ENCODE results near the gene PPP2R2B. TPM values are rescaled to one million over a fixed set of nuclear protein-coding genes. Genes with fewer than 3 reads are reported as not detected.
A peak's percentile ranks its signal among the peaks of the same experiment; 100 is the strongest.
"Not testable (repeated sequence)": the region's sequence is repeated elsewhere in the genome, so short reads cannot be mapped to it uniquely, and the experiment has no call there.

Gene PPP2R2B
- total RNA-seq, 1 donor from 2014 or later: not detected

GRCh38 chr5:146564007-146564762 lies 314.4 kb downstream of the PPP2R2B start:
- H3K9me3 Mint-ChIP-seq: no peaks in the 10 kb centered on the region
- intact Hi-C loops (cut with micrococcal nuclease): no loop called here
- H3K27me3 Mint-ChIP-seq (ENCODE audit: insufficient read depth): peaks cover 8% of the 10 kb centered on the region
- H3K4me3 Mint-ChIP-seq: no peak overlapping the region
- DNase-seq (ENCODE audit: low spot score): no peak
- no peak overlapping the region for H3K27ac Mint-ChIP-seq
- no peaks in the 10 kb centered on the region for H3K4me1 Mint-ChIP-seq (ENCODE audit: low read depth)
- no peaks in the 10 kb centered on the region for H3K36me3 Mint-ChIP-seq (ENCODE audit: low read depth)

GRCh38 chr5:146562461-146562860 lies 316.1 kb downstream of the PPP2R2B start:
- Mint-ChIP-seq H3K4me1 (ENCODE audit: low read depth) (no peaks in the 10 kb centered on the region), H3K9me3 (no peaks in the 10 kb centered on the region), H3K27ac (no peak overlapping the region), H3K36me3 (ENCODE audit: low read depth) (no peaks in the 10 kb centered on the region), H3K4me3 (no peak overlapping the region), H3K27me3 (ENCODE audit: insufficient read depth) (peaks cover 13% of the 10 kb centered on the region)
- intact Hi-C loops (cut with micrococcal nuclease): no loop called here
- DNase-seq (ENCODE audit: low spot score): no peak

- no peak overlapping the region for H3K27ac Mint-ChIP-seq
Measured at GRCh38 chr5:146561711-146562110, 316.8 kb downstream of the PPP2R2B start.

GRCh38 chr5:146560205-146560812 lies 318.2 kb downstream of the PPP2R2B start:
- Mint-ChIP-seq H3K4me3 (no peak overlapping the region), H3K36me3 (ENCODE audit: low read depth) (no peaks in the 10 kb centered on the region), H3K27me3 (ENCODE audit: insufficient read depth) (peaks cover 12% of the 10 kb centered on the region), H3K27ac (no peak overlapping the region), H3K9me3 (no peaks in the 10 kb centered on the region), H3K4me1 (ENCODE audit: low read depth) (no peaks in the 10 kb centered on the region)
- no peak for DNase-seq (ENCODE audit: low spot score)
- intact Hi-C loops (cut with micrococcal nuclease): no loop called here

More at GRCh38 chr5:146561711-146562110, 316.8 kb downstream of the PPP2R2B start:
- intact Hi-C loops (cut with micrococcal nuclease): no loop called here
- H3K9me3 Mint-ChIP-seq: no peaks in the 10 kb centered on the region
- no peaks in the 10 kb centered on the region for H3K36me3 Mint-ChIP-seq (ENCODE audit: low read depth)
- DNase-seq (ENCODE audit: low spot score): no peak
- H3K4me1 Mint-ChIP-seq (ENCODE audit: low read depth): no peaks in the 10 kb centered on the region
- H3K27me3 Mint-ChIP-seq (ENCODE audit: insufficient read depth): peaks cover 10% of the 10 kb centered on the region
- H3K4me3 Mint-ChIP-seq: no peak overlapping the region

GRCh38 chr5:146556884-146557283 lies 321.7 kb downstream of the PPP2R2B start:
- H3K9me3 Mint-ChIP-seq; H3K36me3 Mint-ChIP-seq (ENCODE audit: low read depth); intact Hi-C loops (cut with micrococcal nuclease); DNase-seq (ENCODE audit: low spot score); H3K27ac Mint-ChIP-seq; H3K4me1 Mint-ChIP-seq (ENCODE audit: low read depth); H3K4me3 Mint-ChIP-seq: not testable (repeated sequence)
- peaks cover 14% of the 10 kb centered on the region for H3K27me3 Mint-ChIP-seq (ENCODE audit: insufficient read depth)

GRCh38 chr5:146553446-146553845 lies 325.1 kb downstream of the PPP2R2B start:
- peaks cover 11% of the 10 kb centered on the region for H3K27me3 Mint-ChIP-seq (ENCODE audit: insufficient read depth)
- no peak overlapping the region for H3K27ac Mint-ChIP-seq
- no peaks in the 10 kb centered on the region for H3K36me3 Mint-ChIP-seq (ENCODE audit: low read depth)
- no peak for DNase-seq (ENCODE audit: low spot score)
- no peak overlapping the region for H3K4me3 Mint-ChIP-seq
- intact Hi-C loops (cut with micrococcal nuclease): no loop called here
- no peaks in the 10 kb centered on the region for H3K9me3 Mint-ChIP-seq
- H3K4me1 Mint-ChIP-seq (ENCODE audit: low read depth): no peaks in the 10 kb centered on the region

- Mint-ChIP-seq H3K27ac (no peak overlapping the region), H3K4me1 (ENCODE audit: low read depth) (no peaks in the 10 kb centered on the region), H3K36me3 (ENCODE audit: low read depth) (no peaks in the 10 kb centered on the region), H3K9me3 (no peaks in the 10 kb centered on the region), H3K4me3 (no peak overlapping the region), H3K27me3 (ENCODE audit: insufficient read depth) (peaks cover 12% of the 10 kb centered on the region)
- intact Hi-C loops (cut with micrococcal nuclease): no loop called here
- DNase-seq (ENCODE audit: low spot score): no peak
Measured at GRCh38 chr5:146549615-146550014, 328.9 kb downstream of the PPP2R2B start.

- Mint-ChIP-seq H3K36me3 (ENCODE audit: low read depth) (no peaks in the 10 kb centered on the region), H3K9me3 (no peaks in the 10 kb centered on the region), H3K27me3 (ENCODE audit: insufficient read depth) (peaks cover 12% of the 10 kb centered on the region), H3K4me3 (no peak overlapping the region), H3K27ac (no peak overlapping the region), H3K4me1 (ENCODE audit: low read depth) (no peaks in the 10 kb centered on the region)
- intact Hi-C loops (cut with micrococcal nuclease): no loop called here
- DNase-seq (ENCODE audit: low spot score): no peak
Measured at GRCh38 chr5:146548781-146549449, 329.6 kb downstream of the PPP2R2B start.

GRCh38 chr5:146544232-146544631 lies 334.3 kb downstream of the PPP2R2B start:
- Mint-ChIP-seq H3K4me1 (ENCODE audit: low read depth) (no peaks in the 10 kb centered on the region), H3K27ac (no peak overlapping the region), H3K9me3 (no peaks in the 10 kb centered on the region), H3K4me3 (no peak overlapping the region), H3K36me3 (ENCODE audit: low read depth) (no peaks in the 10 kb centered on the region), H3K27me3 (ENCODE audit: insufficient read depth) (peaks cover 11% of the 10 kb centered on the region)
- no peak for DNase-seq (ENCODE audit: low spot score)
- intact Hi-C loops (cut with micrococcal nuclease): no loop called here

GRCh38 chr5:146541958-146542849 lies 336.4 kb downstream of the PPP2R2B start:
- H3K27ac Mint-ChIP-seq: no peak overlapping the region
- peak; percentile 38 for DNase-seq (ENCODE audit: low spot score)
- intact Hi-C loops (cut with micrococcal nuclease): loop anchor here (1.0 kb wide), 3 partner anchors 120 to 646 kb away; no protein-coding TSS in a partner anchor
- H3K27me3 Mint-ChIP-seq (ENCODE audit: insufficient read depth): peaks cover 7% of the 10 kb centered on the region
- H3K36me3 Mint-ChIP-seq (ENCODE audit: low read depth): no peaks in the 10 kb centered on the region
- no peaks in the 10 kb centered on the region for H3K4me1 Mint-ChIP-seq (ENCODE audit: low read depth)
- H3K9me3 Mint-ChIP-seq: no peaks in the 10 kb centered on the region
- H3K4me3 Mint-ChIP-seq: no peak overlapping the region

GRCh38 chr5:146540414-146540813 lies 338.1 kb downstream of the PPP2R2B start:
- Mint-ChIP-seq H3K36me3 (ENCODE audit: low read depth) (no peaks in the 10 kb centered on the region), H3K4me3 (no peak overlapping the region), H3K4me1 (ENCODE audit: low read depth) (no peaks in the 10 kb centered on the region), H3K9me3 (no peaks in the 10 kb centered on the region), H3K27me3 (ENCODE audit: insufficient read depth) (peaks cover 5% of the 10 kb centered on the region), H3K27ac (no peak overlapping the region)
- intact Hi-C loops (cut with micrococcal nuclease): no loop called here
- no peak for DNase-seq (ENCODE audit: low spot score)

- Mint-ChIP-seq H3K4me1 (ENCODE audit: low read depth) (no peaks in the 10 kb centered on the region), H3K27me3 (ENCODE audit: insufficient read depth) (peaks cover 5% of the 10 kb centered on the region), H3K9me3 (no peaks in the 10 kb centered on the region), H3K36me3 (ENCODE audit: low read depth) (no peaks in the 10 kb centered on the region), H3K27ac (no peak overlapping the region), H3K4me3 (no peak overlapping the region)
- intact Hi-C loops (cut with micrococcal nuclease): loop anchor here (10.0 kb wide), 1 partner anchor 1285 kb away; no protein-coding TSS in a partner anchor
- no peak for DNase-seq (ENCODE audit: low spot score)
Measured at GRCh38 chr5:146539973-146540372, 338.6 kb downstream of the PPP2R2B start.

Measured in activated T-helper 1 cell treated with anti-CD3 and anti-CD28 coated beads, Interleukin-12 subunit alpha, Interleukin-12 subunit beta, Interleukin-2, Interleukin-4 antibody, amounts not matched to agents 30 ng/mL and 10 ng/mL and 1 ng/mL, durations not matched to agents 14 hours and 24 hours and 36 hours (primary cell).